ENCODE data around the gene ZBTB17.

DNA sequence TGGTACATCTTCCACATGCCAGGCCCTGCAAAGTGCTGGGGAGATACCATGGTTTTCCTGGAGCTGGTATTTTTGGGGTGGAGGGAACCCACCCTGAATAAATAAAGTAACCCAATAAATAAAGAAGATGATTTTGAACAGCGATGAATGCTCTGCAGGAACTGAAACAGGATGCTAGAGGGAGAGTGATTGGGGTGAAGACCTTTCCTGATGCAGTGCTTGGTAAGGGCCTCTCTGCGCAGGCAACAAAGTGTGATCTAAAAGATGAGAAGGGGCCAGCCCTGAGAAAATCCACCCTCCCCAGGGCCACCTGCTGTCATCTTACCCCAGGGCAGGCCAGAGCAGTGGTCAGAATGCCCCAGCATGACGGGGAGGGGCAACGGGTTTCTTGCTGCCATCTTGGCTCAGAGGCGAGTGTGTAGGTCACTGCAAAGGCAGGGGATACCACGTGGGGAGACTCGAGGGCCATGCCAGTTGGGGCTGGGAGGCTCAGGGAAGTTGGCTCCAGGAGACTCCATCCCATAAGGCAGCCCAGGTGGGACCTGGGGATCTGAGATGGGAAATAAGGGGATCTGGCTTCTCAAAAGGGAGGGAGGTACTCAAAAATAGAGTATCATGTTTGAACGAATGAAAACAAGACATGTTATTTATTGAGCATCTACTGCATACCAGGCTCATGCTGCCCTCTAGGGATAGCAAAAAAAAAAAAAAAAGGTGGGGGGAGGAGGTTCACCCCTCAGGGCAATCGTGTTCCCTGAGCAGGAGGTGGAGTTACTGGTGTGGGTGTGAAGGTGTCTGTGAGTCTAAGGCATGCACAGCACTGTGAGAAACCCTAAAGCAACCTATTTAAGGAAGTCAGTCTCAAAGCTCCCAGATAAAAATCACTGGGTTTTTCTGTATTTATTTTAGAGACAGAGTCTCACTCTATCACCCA is 30.9 kb upstream of the ZBTB17 start:
- TF ChIP-seq ZNF274 (IDR thresholded peaks at IDR 0.05; ENCODE audit: low read depth, low read length) (no peak), SUZ12 (IDR thresholded peaks at IDR 0.05; ENCODE audit: extremely low read depth, insufficient read depth, insufficient read length) (no peak), YY1 (IDR thresholded peaks at IDR 0.05; ENCODE audit: insufficient read depth, insufficient read length) (no peak)

Data from NT2/D1 (cell line).